Sigmoid colon (tissue), 4 donors: ENCODE data around the gene PHF10.

ENCODE experiments used
- CTCF ChIP-seq, 4 experiments: fragments of 450-650 bp in 3 of 4; fragments of 200-600 bp in 1 of 4; IDR thresholded peaks; one replicate each; pipeline ENCODE4 v1.5.1; 2016 to 2019; ENCODE audit warnings: antibody characterized with exemption in 4 of 4, mild to moderate bottlenecking in 3 of 4, moderate library complexity in 2 of 4
- EP300 ChIP-seq, 4 donors: sonication (generic); formaldehyde crosslinking; IDR thresholded peaks; one replicate each; pipeline ENCODE4 v1.6.1; 2017; ENCODE audit warnings: antibody characterized with exemption in 4 of 4
- POLR2A ChIP-seq, 2 donors: fragments of 450-650 bp; IDR thresholded peaks; one replicate each; pipeline ENCODE4 v1.6.1; 2016; ENCODE audit warnings: antibody characterized with exemption in 2 of 2, mild to moderate bottlenecking in 2 of 2, moderate library complexity in 2 of 2
- POLR2AphosphoS5 ChIP-seq, 4 donors: sonication (generic); formaldehyde crosslinking; IDR thresholded peaks; one replicate each; pipeline ENCODE4 v1.6.1; 2017; ENCODE audit warnings: antibody characterized with exemption in 4 of 4

GRCh38 chr6:169657284-169657610 is 67.1 kb downstream of the PHF10 start:
- TF ChIP-seq POLR2A (IDR thresholded peaks at IDR 0.05) (no peak), CTCF (IDR thresholded peaks at IDR 0.05) (no peak), POLR2AphosphoS5 (IDR thresholded peaks at IDR 0.05) (no peak), EP300 (IDR thresholded peaks at IDR 0.05) (no peak)
